HG02840 (cell line): Measurements from ENCODE around the gene CDV3.
A peak's percentile ranks its signal among the peaks of the same experiment; 100 is the strongest.

Experiments used
- ATAC-seq: cut with Tn5 transposase; IDR thresholded peaks from one replicate; pipeline ENCODE4 v1.9.1; 2021; ENCODE audit warnings: mild to moderate bottlenecking, moderate library complexity, moderate number of reproducible peaks; ENCODE audit not compliant: unreplicated experiment, low FRiP score

CDV3 gene

DNA sequence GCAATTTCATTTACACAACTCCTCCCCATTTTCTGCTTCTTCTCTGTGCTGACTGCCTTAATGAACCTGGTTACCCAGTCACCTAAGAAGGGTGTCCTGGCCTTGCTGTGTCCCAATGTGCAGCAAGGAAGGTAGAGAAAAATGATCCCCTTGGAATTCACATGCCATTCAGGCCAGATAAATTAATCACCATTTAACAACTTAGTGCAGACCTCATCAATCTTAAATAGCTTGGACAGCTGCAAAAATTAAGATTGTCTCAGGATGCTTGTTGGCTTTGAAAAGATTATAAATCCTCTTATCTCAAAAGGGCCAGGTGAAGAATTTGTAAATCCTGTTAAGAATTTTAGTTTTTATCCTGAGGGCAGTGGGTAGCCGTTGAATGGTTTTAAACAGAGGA lies 9.7 kb upstream of the CDV3 start:
- ATAC-seq = no peak

DNA sequence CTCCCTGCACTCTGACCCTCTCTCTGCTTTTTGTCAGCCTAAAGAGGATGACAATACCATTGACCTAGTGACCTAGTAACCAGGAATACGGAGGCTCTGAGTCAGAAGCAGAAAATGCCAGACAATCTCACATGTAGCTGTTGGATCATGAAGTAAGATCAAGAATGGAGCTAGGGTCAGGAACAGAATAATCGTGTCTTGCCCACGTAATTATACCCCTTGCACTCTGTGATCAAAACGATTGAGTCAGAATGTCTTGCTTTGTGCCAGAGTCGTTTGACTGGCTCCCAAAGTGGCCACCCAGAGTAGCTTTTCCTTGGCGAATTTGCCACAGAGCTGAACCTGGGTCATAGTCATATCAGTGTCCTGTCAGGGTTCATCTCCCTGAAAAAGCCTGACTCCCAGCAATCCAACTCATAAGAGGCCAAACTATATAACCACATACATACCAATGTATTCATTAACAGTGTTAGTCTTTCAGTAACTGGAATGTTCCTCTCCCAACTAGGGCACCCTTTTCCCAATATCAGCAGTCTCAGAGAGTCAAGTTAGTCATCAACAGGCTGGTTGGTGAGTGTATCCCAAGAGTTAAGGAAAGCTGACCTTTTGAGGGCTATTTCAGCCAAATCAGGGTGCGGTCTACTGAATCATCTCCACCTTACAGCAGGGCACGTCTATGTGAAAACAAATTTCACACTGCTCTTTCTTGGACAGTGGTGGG lies 5.0 kb upstream of the CDV3 start:
- ATAC-seq = no peak

DNA sequence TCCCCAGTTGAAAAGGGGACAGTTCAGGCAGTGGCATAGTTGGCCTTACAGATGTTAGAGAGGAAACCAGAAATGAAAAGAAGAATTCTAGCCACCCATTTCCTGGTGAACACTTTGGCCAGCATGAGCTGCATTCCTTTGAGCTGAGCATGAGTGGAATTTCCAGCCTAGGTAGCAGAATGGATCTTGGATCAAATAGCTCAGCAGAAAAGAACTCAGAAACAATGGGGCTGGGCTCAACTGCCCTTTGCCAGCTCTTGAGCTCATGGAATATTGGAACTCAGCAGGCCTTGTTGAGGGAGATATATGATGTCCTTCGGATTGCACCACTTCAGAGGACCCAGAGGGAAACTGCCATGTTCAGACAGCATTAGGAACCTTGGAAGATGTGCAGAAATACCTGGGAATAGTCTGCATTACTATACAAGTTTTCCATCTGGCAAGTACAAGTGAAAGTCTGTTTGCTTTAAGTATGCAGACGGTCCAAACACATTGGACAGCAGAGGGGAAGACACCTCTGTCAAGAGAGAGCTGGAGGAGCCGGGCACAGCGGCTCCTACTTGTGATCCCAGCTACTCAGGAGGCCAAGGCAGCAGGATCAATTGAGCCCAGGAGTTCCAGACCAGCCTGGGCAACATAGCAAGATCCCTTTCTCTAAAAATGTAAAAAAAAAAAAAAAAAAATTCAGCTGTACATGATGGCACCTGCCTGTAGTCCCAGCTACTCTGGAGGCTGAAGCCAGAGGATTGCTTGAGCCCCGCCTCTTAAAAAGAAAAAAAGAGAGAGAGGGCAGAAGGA lies 3.1 kb upstream of the CDV3 start:
- no peak for ATAC-seq

DNA sequence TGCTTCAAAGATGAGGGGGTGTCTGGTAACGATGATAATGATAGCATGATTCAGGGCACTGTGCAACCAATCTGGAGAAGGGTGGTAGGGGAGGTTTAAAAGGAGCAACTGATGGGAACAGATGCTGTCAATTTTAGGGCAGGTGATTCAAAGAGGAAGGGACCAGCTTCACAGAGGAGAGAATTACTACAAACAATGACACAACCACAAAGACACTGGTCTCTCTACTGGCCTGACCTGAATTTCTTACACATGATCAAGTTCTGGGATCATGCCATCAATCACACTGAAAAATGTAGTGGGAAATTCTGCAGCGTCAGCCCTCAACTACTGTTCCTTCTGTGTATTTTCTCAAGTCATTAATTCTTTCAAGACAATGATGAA lies 2.6 kb upstream of the CDV3 start:
- no peak for ATAC-seq

DNA sequence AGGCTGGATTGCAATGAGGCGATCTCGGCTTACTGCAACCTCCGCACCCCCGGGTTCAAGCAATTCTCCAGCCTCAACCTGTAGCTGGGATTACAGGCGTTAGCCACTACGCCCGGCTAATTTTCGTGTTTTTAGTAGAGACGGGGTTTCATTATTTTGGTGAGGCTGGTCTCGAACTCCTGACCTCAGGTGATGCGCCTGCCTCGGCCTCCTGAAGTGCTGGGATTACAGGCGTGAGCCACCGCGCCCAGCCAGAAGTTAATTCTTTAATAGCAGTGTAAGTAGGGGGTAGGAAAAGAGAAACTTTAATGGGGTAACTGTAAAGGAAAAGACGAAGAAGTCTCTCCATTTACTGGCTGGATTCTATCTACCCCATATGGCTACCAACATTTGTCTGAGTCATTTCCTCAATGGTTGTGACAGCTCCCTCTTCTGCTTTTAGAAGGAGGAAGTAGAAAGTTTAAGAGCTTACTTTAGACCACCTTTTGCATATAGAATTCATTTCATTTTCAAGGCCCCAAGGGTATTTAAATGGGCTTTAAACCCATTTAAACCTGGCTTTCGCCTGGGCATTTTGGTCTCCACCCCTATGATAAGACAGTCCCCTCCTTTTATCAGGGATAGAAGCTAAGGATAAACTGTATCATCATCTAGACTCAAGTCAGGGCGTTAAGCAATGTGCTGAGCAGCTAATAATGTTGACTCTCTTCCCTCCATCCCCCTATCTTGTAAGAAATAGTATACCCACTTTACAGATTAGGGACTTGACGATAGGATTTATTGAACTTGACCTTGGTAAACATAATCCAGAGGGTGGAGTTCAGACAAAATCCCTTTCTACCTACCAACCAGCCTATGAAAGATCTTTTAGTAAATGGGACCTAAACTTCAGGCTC lies 1.1 kb upstream of the CDV3 start:
- no peak for ATAC-seq

DNA sequence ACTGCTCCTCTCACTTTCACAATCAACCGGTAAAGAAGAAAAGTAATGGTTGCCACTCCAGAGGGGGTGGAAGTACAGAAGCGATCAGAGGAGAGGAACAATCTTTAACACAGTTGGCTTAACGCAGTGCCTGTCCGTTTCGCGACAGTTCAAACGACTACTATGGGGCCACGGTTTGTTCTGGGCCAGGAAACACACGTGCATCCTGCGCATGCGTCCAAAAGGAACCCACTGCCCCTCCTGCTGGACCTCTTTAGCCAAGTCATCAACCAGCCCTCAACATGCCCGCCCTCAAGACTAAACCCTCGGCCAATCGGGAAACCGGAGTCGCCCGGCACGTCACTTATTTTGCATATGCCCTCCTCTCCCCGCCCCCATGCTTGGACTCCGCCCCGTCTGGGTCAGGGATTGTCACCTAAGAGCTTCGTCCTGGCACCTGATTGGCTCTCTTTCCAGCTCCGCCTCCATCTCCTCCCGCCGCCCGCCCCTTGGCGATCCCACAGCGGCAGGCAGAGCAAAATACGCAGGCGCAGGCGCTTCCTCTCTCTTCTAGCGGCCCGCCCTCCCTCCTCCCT lies 345 bp upstream of the CDV3 start:
- peak; percentile 77 for ATAC-seq

DNA sequence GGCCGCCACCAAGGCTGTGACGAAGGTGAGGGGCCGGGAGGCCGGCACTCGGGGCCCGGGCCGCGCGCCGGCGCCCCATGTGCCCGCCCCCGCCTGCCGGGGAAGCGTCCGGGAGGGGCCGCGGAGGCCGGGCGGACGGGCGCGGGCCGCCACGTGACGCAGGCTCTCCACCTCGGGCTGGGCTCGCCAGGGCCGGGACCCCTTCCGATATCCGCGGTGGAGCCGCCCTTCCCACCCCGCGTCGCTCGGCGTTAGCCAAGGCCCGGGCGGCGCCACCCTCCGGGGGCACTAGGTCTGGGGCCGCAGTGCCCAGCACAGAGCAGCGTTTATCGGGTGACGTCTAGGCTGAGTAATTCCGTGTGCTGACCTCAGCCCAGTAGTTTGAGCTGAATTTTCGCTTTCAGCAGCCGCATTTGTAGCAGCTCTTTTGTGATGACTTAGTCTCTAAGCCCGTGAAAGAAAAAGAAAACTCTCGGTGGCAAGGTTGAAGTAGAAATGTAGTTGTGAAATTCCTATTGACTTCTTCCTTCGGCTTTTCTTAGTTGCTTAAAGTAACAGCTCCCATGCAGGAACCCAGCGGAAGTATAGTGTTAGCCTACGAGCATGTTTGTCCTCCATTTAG lies 885 bp downstream of the CDV3 start:
- peak; percentile 38 for ATAC-seq

DNA sequence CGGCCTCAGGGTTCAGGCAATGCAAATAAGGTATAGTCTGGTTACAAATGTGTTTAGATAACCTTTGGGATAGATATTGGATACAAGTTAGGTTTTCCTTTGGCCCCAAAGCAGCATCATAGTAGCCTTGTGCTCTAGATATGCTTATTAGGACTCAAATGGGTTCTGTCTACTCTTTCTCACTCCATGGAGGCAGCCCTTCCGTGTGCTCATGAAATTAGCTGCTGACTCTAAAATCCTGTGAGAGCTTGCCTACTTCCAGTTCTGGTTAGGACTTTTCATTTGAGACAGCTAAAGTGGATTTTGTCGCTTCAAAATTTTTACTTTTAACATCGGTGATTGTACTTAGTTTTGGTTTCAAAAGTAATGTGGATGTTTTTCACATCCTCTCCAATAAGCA lies 1.6 kb downstream of the CDV3 start:
- no peak for ATAC-seq

DNA sequence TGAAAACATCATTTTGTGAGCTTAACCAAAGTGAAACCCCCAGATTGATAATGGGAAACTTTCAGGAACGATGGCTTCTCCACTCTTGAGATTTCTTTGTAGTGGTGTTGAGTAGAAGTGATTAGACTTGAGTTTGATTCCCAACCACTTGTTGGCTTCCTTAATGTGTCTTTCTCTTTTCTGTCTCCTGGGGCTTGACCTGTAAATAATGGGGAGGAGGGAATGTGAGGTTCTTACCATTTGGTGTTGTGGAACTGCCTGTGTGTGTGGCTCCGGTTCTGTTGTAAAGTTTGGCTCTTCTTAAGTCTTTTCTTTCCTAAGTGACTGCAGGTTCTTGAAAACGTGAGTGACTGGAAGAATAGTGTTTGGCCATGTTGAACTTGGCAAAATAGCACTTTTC lies 2.7 kb downstream of the CDV3 start:
- no peak for ATAC-seq

DNA sequence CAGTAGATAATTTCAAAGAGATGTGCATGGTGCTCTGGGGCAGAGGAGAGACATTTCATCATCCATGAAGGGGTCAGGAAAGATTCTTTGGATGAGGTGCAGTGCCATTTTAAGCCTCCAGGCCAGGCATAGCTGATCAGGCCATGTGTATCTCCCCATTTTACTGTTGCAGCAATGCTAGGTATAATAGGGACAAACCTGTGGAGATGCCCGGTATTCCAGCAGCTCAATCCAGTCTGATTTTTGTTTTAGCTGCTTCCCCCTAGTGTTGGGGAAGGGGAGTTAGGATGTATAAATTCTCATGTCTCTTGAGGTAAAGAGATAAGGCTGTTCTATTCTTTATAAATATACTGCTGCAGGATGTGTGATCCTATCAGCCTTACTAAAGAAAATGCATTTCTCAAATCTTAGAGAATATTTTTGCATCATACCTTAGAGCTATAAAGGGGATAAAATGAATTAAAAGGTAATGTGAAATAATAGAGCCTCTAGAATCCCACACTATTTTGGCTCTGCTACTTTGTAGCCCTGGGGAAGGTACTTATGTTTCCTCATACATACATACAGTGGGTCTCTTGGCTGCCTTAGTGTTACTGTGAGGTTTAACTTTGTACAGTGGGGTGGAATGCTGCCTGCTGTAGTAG lies 5.2 kb downstream of the CDV3 start:
- no peak for ATAC-seq

DNA sequence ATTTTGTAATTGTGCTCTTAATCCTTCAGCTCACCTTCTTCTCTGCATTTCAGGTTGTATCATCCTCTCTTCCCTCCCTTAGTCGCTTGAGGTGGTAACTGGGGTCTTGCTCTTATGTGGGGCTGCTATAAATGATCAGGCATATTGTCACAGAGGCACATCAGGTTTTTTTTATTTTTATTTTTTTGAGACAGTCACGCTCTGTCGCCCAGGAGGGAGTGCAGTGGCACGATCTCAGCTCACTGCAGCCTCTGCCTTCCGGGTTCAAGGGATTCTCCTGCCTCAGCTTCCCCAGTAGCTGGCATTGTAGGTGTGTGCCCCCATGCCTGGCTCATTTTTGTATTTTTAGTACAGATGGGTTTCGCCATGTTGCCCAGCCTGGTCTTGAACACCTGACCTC lies 9.9 kb downstream of the CDV3 start:
- no peak for ATAC-seq

DNA sequence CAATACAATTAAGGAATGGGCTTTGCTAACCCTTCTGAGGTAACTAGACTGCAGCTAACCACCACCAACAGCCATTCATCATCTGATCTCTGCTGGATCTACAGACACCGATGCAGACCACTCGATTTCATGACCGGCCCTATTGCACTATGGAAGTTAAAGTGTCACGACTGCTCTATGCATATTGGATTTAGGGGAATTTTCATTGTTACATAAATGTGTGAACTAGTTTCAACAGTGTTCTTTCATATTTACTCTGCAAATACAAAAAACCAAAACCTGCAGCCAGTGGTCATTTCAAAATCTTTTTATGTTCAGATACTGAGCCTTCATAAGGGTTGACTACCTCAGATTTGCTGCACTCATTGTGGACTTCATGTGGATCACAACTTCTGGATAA lies 14.5 kb downstream of the CDV3 start:
- no peak for ATAC-seq

DNA sequence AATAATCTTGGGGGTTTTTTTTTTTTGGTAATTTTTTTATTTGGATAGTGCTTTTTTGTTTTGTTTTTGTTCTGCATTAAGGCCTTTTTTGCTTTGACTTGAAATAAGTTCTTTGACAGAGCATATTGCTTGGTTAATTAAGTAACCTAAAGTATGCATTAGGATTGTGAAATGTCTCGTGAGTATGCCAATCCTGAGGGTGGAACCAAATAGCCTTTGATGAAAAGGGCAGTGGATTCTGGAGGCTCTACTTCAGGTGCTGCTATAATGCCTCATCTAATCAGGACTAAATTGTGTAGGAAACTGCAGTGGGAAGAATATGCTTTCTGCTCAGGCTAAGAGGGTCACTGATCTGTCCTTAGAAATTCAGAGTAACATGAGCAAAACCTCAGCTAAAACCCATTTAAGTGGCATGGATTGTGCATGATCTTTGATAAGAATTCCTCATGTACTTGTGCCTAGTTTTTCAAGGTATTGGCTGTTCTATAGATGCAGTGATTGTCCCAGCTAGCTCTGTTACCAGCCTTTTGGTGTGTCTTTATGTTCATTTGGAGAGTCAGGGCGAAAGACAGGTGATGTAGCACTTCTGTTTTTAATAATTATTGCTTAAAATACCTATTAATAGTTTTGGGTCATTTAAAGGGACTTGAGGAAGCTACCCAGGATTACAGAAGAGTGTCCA lies 15.4 kb downstream of the CDV3 start:
- no peak for ATAC-seq

DNA sequence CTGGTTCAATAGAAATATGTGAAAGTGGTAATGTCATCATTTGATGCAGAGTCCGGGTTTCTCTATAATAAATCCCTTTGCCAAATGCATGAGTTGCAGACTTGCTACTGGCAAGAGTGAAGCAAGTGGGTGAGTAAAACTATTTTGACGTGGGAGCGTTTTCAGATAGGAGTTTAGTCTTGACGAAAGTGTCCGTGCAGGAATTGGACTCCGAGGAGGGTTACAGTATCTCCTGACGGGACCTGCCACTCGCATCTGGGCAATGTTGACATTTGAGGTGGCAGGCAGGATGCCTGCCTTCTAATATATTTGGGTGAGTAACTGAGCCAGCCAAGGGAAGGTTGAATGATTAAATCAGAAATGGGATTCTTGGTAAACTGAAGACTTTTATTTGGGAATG lies 16.0 kb downstream of the CDV3 start:
- ATAC-seq = no peak

DNA sequence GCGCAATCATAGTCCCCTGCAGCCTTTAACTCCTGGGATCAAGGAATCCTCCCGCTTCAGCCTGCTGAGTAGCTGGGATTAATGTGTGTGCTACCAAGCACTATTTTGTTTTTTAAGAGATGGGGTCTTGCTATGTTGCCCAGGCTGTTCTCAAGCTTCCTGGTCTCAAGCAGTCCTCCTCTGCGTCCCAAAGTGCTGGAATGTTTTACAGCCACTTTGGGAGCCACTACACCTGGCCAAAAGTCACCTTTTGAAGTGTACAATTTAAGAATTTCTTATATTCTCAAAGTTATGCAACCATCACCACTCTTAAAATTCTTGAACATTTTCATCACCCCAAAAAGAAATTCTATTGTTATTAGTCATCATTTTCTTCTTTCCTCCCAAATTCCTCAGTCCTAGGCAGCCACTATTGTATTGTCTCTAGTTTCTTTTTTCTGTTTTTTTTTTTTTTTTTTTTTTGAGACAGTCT lies 17.8 kb downstream of the CDV3 start:
- no peak for ATAC-seq

DNA sequence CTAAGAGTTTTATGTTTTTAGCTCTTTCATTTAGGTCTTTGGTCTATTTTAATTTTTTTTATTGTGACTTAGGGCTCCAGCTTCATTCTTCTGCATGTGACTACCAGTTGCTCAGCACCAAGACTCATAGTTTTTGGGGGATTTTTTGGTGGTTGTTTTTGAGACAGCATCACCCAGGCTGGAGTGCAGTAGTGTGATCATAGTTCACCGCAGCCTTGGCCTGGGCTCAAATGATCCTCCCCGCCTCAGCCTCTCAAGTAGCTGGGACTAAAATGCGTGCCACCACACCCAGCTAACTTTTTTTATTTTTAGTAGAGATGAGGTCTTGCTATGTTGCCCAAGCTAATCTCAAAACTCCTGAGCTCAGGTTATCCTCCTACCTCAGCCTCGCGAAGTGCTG lies 19.4 kb downstream of the CDV3 start:
- no peak for ATAC-seq

DNA sequence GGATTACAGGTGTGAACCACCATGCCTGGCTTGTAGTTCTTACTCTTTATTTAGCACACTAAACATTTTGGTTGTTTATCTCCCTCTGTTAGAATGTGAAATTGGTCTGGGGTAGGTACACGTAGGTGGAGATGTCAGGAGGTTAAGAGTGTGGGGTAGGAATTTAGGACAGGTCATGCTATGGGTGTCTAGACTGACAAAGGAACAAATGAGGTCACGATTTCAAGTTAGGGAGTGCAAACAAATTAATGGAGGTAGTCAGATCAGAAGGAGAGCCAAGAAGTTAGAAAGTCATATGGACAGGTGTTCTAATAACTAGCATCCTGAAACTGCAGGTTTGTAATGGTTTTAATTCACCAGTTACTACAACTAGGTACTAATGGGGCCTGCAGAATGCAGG lies 19.8 kb downstream of the CDV3 start:
- ATAC-seq = no peak

DNA sequence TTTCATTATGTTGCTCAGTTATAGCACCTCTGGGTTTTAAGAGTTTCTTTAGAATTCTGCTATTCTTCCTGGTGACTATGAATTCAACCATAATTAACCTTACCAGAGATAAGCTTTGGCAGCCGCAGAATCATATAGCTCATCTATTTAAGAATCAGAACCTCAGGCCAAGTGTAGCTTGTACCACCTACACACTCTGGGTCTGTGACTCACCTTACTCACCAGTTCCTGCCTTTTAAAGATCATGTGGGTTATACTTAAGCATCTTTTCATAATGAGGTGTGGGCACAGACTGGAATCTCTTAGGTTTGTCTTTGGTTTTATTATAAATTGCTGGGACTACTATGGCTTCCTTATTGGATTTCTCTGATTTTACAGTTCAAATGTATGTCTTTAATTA lies 21.9 kb downstream of the CDV3 start:
- no peak for ATAC-seq

DNA sequence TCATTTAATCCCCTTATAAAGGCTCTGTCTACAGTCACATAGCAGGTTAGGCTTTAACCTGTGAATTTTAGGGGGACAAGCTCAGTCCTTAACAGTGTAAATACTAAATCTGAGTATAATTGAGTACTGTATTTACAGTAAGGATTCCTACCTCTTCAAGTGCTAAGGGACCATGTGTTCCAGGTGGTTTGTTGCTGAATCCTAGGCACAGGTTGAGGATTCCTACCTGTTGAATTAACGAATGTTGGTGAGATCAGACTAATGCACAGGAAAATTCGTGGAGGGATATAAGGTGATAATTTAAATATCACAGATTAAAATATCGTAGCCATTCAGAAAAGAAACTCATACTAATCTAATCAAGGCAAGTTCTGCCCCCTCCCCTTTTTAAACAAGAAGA lies 24.9 kb downstream of the CDV3 start:
- ATAC-seq = no peak
